Suppressor macrophage treated with lipopolysaccharide for 1 hour (primary cell): ENCODE measurements around the gene RLN3.

Source experiments
- DNase-seq, 3 donors: peaks; one replicate each; pipeline ENCODE4 v3.0.0-alpha.2; 2020 to 2022

Gene RLN3

GRCh38 chr19:14055396-14055795 lies 27.4 kb downstream of the RLN3 start:
- DNase-seq, result no peak

GRCh38 chr19:14056069-14056666 lies 28.2 kb downstream of the RLN3 start:
- DNase-seq, result no peak

- DNase-seq, result no peak
These were observed 28.9 kb downstream of the RLN3 start for GRCh38 chr19:14056741-14057356.

GRCh38 chr19:14058182-14059092 lies 30.5 kb downstream of the RLN3 start:
- no peak for DNase-seq

GRCh38 chr19:14059093-14059480 lies 31.1 kb downstream of the RLN3 start:
- DNase-seq, result peak; percentile 42 to 71 (median 57)

- no peak for DNase-seq
These were observed 31.8 kb downstream of the RLN3 start for GRCh38 chr19:14059652-14060155.

GRCh38 chr19:14061081-14061749 lies 33.3 kb downstream of the RLN3 start:
- no peak for DNase-seq

- no peak for DNase-seq
These were observed 34.0 kb downstream of the RLN3 start, which contains the start of gene PALM3 for GRCh38 chr19:14061751-14062557. TSS of gene PALM3 (minus strand) at chr19:14062076. CDS start at chr19:14061980, 96 bp downstream.

GRCh38 chr19:14062558-14062855 lies 34.6 kb downstream of the RLN3 start:
- no peak for DNase-seq

GRCh38 chr19:14063105-14063504 lies 35.2 kb downstream of the RLN3 start:
- DNase-seq, result peak in 2 of 3 donors; percentile 34 to 51

GRCh38 chr19:14066134-14066533 lies 38.2 kb downstream of the RLN3 start:
- DNase-seq, result no peak

- no peak for DNase-seq
These were observed 42.5 kb downstream of the RLN3 start for GRCh38 chr19:14070268-14071050.

GRCh38 chr19:14072535-14073260 lies 44.8 kb downstream of the RLN3 start, which contains the start of gene MISP3:
TSS of gene MISP3 (plus strand) at chr19:14072786. CDS start at chr19:14073310, 524 bp downstream.
- peak in 2 of 3 donors; percentile 27 to 57 for DNase-seq

- DNase-seq, result peak; percentile 79 to 95 (median 89)
These were observed 45.4 kb downstream of the RLN3 start for GRCh38 chr19:14073261-14073924.

GRCh38 chr19:14073925-14074838 lies 46.2 kb downstream of the RLN3 start:
- DNase-seq, result peak; percentile 63 to 86 (median 71)

GRCh38 chr19:14078411-14078810 lies 50.5 kb downstream of the RLN3 start:
- peak; percentile 85 to 93 (median 88) for DNase-seq
